ENCODE measurements around the gene CNPY3.

- TF ChIP-seq CHD1 (IDR thresholded peaks at IDR 0.05; ENCODE audit: low read depth, low read length) (no peak), TCF12 (IDR thresholded peaks at IDR 0.05; ENCODE audit: low read depth, low read length) (no peak), POLR2A (IDR thresholded peaks at IDR 0.05; ENCODE audit: low read depth, low read length) (no peak)
These were observed 19.4 kb upstream of the CNPY3 start for GRCh38 chr6:42909835-42910234.

All from GM12878 (cell line).